WTC11 (cell line): ENCODE data around the gene CDH22. TPM values are rescaled to one million over a fixed set of nuclear protein-coding genes. Genes with fewer than 3 reads are reported as not detected.

Experiments
- ATAC-seq: fragments of 200-7000 bp; cut with Tn5 transposase; 2 replicates; pipeline ENCODE4 v1.10.0; 2021; ENCODE audit warnings: mild to moderate bottlenecking, moderate library complexity
- CTCF ChIA-PET: fragments of 300-600 bp; sonication (Branson Sonifier 250); formaldehyde crosslinking; loops from one replicate; lab custom pipeline; 2021; ENCODE audit warnings: antibody characterized with exemption; lab: Charles Lee
- POLR2A ChIA-PET: fragments of 350-600 bp; sonication (Branson Sonifier 250); formaldehyde crosslinking; loops from one replicate; lab custom pipeline; 2021; ENCODE audit warnings: antibody characterized with exemption; lab: Charles Lee
- DNase-seq: peaks from one replicate; pipeline ENCODE4 v3.0.0; 2021; ENCODE audit warnings: low spot score
- H3K27ac Mint-ChIP-seq: 2 replicates; pipeline ENCODE4 v1.8.0; 2021; ENCODE audit warnings: mixed read lengths
- H3K27me3 Mint-ChIP-seq: 2 replicates; pipeline ENCODE4 v1.8.0; 2021; ENCODE audit warnings: low read depth, mild to moderate bottlenecking, moderate library complexity, mixed read lengths
- H3K36me3 Mint-ChIP-seq: 2 replicates; pipeline ENCODE4 v1.8.0; 2021; ENCODE audit warnings: mixed read lengths
- H3K4me1 Mint-ChIP-seq: 2 replicates; pipeline ENCODE4 v1.8.0; 2022; ENCODE audit warnings: mixed read lengths
- H3K4me3 Mint-ChIP-seq: 2 replicates; pipeline ENCODE4 v1.8.0; 2021; ENCODE audit warnings: mild to moderate bottlenecking, moderate library complexity, mixed read lengths
- H3K9me3 Mint-ChIP-seq: 2 replicates; pipeline ENCODE4 v1.8.0; 2021; ENCODE audit warnings: mixed read lengths
- AFF4 ChIP-seq: sonication (generic); formaldehyde crosslinking; IDR thresholded peaks from 2 replicates; pipeline ENCODE4 v1.8.1; 2023; ENCODE audit warnings: mild to moderate bottlenecking, missing genetic modification reagents, borderline replicate concordance
- ATF3 ChIP-seq: sonication (generic); formaldehyde crosslinking; conservative IDR thresholded peaks from 2 replicates; pipeline ENCODE4 v1.8.1; 2022; ENCODE audit warnings: mild to moderate bottlenecking, missing genetic modification reagents
- EMX1 ChIP-seq: fragments of 250-450 bp; sonication (Bioruptor Pico); IDR thresholded peaks from 2 replicates; pipeline ENCODE4 v1.8.0; 2021; ENCODE audit warnings: mild to moderate bottlenecking
- GABPB1 ChIP-seq: sonication (generic); formaldehyde crosslinking; IDR thresholded peaks from 2 replicates; pipeline ENCODE4 v1.8.1; 2023; ENCODE audit warnings: mild to moderate bottlenecking, missing genetic modification reagents
- HMGXB4 ChIP-seq: sonication (generic); formaldehyde crosslinking; IDR thresholded peaks from 2 replicates; pipeline ENCODE4 v1.8.1; 2023; ENCODE audit warnings: mild to moderate bottlenecking, moderate library complexity, missing genetic modification reagents
- JAZF1 ChIP-seq: fragments of 250-450 bp; sonication (Bioruptor Pico); IDR thresholded peaks from 2 replicates; pipeline ENCODE4 v1.9.0; 2021; ENCODE audit warnings: moderate library complexity, mild to moderate bottlenecking, inconsistent platforms
- NFATC4 ChIP-seq: fragments of 250-450 bp; sonication (Bioruptor Pico); IDR thresholded peaks from 2 replicates; pipeline ENCODE4 v1.9.0; 2021; ENCODE audit warnings: mild to moderate bottlenecking
- NFE2L1 ChIP-seq: sonication (generic); formaldehyde crosslinking; IDR thresholded peaks from 2 replicates; pipeline ENCODE4 v1.8.1; 2023; ENCODE audit warnings: missing genetic modification reagents
- NR1H2 ChIP-seq: sonication (generic); formaldehyde crosslinking; IDR thresholded peaks from 2 replicates; pipeline ENCODE4 v1.9.0; 2021; ENCODE audit warnings: mild to moderate bottlenecking, moderate library complexity, missing genetic modification reagents
- NR2C2 ChIP-seq: sonication (generic); formaldehyde crosslinking; IDR thresholded peaks from 2 replicates; pipeline ENCODE4 v1.8.0; 2022; ENCODE audit warnings: mild to moderate bottlenecking, missing genetic modification reagents
- OVOL2 ChIP-seq: fragments of 250-450 bp; sonication (Bioruptor Pico); IDR thresholded peaks from 2 replicates; pipeline ENCODE4 v1.9.0; 2021; ENCODE audit warnings: mild to moderate bottlenecking, borderline replicate concordance
- RORB ChIP-seq: fragments of 250-450 bp; sonication (Bioruptor Pico); IDR thresholded peaks from 2 replicates; pipeline ENCODE4 v1.9.0; 2021; ENCODE audit warnings: mild to moderate bottlenecking
- STAT6 ChIP-seq: sonication (generic); formaldehyde crosslinking; conservative IDR thresholded peaks from 2 replicates; pipeline ENCODE4 v1.8.1; 2023; ENCODE audit warnings: mild to moderate bottlenecking, low read depth, missing genetic modification reagents, moderate library complexity
- TP53 ChIP-seq: sonication (generic); formaldehyde crosslinking; IDR thresholded peaks from 2 replicates; pipeline ENCODE4 v1.8.1; 2023; ENCODE audit warnings: mild to moderate bottlenecking, missing genetic modification reagents
- ZNF121 ChIP-seq: sonication (generic); formaldehyde crosslinking; IDR thresholded peaks from 2 replicates; pipeline ENCODE4 v1.8.0; 2023; ENCODE audit warnings: missing genetic modification reagents
- total RNA-seq: library from RNA; stranded (reverse); gene quantifications from 3 replicates; pipeline ENCODE4 v1.2.3, GENCODE V29; 2021
- TF ChIP-seq, protein P1 (sequence below): fragments of 250-450 bp; sonication (Bioruptor Pico); IDR thresholded peaks from 2 replicates; pipeline ENCODE4 v1.8.0; 2021; ENCODE audit warnings: mild to moderate bottlenecking

Gene CDH22
- total RNA-seq, 1 experiment from 2014 or later: 0.13 TPM

DNA sequence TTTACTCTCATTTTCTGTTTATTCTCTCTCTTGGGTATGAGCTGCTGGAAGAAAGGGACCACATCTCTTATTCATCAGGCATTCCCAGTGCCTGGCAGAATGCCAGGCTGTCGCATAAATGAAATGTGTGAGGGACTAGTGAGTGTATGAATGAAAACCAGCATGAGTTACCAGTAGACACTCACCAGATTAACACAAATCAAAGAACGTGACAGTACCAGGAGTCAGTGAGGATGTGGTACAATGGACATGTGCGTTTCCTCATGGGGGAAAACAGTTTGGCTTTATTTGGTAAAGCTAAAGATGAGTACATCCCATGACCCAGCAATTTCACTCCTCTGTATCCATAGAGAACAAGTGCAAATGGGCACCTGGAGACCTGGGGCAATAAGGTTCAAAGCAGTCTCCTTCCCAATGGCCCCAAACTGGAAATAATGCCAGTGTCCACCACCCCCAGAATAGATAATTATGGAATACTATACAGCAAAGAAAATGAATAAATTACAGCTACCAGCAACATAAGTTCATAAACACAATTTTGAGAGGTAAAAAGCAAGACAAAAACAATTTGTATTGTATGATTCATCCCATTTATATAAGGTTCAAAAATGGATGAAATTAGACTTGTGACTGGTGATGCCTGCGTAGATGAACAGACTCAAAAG is 93.3 kb downstream of the CDH22 start:
- TF ChIP-seq, protein P1, sequence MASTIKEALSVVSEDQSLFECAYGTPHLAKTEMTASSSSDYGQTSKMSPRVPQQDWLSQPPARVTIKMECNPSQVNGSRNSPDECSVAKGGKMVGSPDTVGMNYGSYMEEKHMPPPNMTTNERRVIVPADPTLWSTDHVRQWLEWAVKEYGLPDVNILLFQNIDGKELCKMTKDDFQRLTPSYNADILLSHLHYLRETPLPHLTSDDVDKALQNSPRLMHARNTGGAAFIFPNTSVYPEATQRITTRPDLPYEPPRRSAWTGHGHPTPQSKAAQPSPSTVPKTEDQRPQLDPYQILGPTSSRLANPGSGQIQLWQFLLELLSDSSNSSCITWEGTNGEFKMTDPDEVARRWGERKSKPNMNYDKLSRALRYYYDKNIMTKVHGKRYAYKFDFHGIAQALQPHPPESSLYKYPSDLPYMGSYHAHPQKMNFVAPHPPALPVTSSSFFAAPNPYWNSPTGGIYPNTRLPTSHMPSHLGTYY (CRISPR knock-in tag): no peak
- TF ChIP-seq OVOL2 (CRISPR knock-in tag) (no peak), GABPB1 (no peak), ATF3 (CRISPR knock-in tag) (no peak), EMX1 (CRISPR knock-in tag) (no peak)
- Mint-ChIP-seq H3K4me3 (no peak overlapping the region), H3K27ac (peak overlapping the region; percentile 33; the same call in 1 of the 2 replicates), H3K9me3 (no peaks in the 10 kb centered on the region), H3K4me1 (peaks cover 13% of the 10 kb centered on the region), H3K36me3 (no peaks in the 10 kb centered on the region), H3K27me3 (no peaks in the 10 kb centered on the region)
- CTCF ChIA-PET: interaction anchor here (1.0 to 2.0 kb wide), 4 partner anchors 12 to 92 kb away, joined by 3 to 12 read pairs (median 5); no protein-coding TSS in a partner anchor
- ATAC-seq (no peak), DNase-seq (no peak)
- POLR2A ChIA-PET: interaction anchor here (0.6 kb wide), 1 partner anchor 16 kb away, joined by 3 read pairs; no protein-coding TSS in a partner anchor

DNA sequence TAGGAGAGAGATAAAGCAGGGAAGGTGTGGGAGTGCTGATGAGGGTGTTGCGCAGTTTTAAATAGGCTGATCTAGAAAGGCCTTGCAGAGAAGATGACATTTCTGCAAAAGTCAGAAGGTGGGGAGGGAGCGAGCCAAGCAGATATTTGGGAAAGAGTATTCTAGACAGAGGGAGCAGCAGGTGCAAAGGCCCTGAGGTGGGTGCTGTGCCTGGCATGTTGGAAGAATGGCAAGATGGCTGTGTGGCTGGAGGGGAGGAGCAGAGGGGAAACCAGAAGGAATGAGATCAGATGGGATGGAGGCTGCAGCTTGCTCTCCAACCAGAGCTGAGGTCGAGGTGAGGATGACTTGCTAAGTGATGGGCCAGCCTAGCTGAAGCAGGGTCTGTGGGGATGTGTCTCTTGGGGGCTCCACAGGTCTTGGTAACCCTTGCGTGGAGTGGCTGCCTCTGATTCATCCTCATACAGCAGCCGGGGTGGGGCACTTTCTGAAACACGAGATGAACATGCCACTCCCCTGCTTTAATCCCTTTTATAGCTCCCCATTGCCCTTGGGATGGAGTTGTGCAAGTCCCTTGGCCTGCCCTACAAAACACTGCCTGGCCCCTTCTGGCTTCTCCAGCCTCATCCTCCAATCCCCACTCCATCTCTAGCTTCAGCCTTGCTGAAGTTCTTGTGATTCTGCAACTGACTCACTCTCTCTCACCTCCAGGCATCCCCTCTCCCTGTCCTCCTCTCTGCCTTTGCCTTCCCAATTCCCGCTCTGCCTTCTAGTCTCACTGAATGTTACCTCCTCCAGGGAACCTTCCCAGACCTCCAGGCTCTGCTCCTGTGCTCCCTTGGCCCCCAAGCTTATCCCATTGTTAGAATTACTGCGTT is 94.1 kb downstream of the CDH22 start:
- Mint-ChIP-seq H3K27me3 (no peaks in the 10 kb centered on the region), H3K4me3 (no peak overlapping the region), H3K4me1 (peaks cover 13% of the 10 kb centered on the region), H3K9me3 (no peaks in the 10 kb centered on the region), H3K36me3 (no peaks in the 10 kb centered on the region), H3K27ac (no peak overlapping the region)
- TF ChIP-seq STAT6 (CRISPR knock-in tag): no peak
- TF ChIP-seq ATF3 (CRISPR knock-in tag): no peak
- TF ChIP-seq JAZF1 (CRISPR knock-in tag): no peak
- TF ChIP-seq AFF4 (CRISPR knock-in tag): no peak
- TF ChIP-seq NR2C2 (CRISPR knock-in tag): no peak
- TF ChIP-seq NR1H2 (CRISPR knock-in tag): no peak
- TF ChIP-seq TP53: no peak
- no peak for TF ChIP-seq ZNF121 (CRISPR knock-in tag)
- no peak for TF ChIP-seq NFATC4 (CRISPR knock-in tag)
- TF ChIP-seq HMGXB4: no peak
- TF ChIP-seq NFE2L1 (CRISPR knock-in tag): no peak
- TF ChIP-seq RORB (CRISPR knock-in tag): no peak
- ATAC-seq (no peak), DNase-seq (no peak)
- ChIA-PET CTCF (interaction anchor here (2.1 kb wide), 1 partner anchor 134 kb away, joined by 7 read pairs; no protein-coding TSS in a partner anchor), POLR2A (no interaction called here)
